ENCODE results near the gene FRMPD2.
A peak's percentile ranks its signal among the peaks of the same experiment; 100 is the strongest.

The FRMPD2 gene

DNA sequence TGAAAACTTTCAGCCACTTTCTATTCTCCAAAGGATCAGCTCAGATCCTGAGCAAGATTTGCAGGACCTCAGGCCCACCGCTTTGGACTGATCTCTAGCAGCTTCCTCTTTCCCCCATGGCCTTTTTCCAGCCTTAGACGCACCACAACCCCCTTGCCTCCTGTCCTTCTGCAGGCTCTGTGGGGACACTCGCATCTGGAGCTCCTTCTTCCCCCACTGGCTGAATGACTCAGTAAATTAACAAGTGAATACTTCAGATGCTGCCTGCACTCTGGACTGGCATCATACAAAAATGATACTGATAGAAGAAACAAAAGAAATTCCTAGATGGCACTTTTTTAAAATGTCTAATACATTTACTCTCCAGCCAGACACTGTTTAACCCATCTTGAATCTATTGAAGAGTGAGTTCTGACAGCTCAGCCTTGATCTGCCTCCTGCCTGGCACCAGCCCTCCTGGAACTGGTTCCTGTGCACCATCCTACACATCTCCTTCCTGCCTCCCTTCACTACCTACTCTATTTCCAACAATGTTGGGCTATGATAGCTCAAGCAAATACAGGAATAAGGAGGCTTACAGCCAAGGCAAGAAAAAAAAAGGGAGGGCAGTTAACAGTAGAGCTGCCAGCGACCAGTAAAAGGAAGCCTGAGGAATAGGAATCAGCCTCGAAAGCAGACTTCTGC lies 3.3 kb downstream of the FRMPD2 start:
- no peak overlapping the region for H3K27ac ChIP-seq (ENCODE audit: low read length)
- H3K9me3 ChIP-seq (ENCODE audit: insufficient read depth, low read length, severe bottlenecking) = no peaks in the 10 kb centered on the region
- H3K27me3 ChIP-seq (ENCODE audit: insufficient read depth, low read length, poor library complexity) = no peaks in the 10 kb centered on the region
- peaks cover 20% of the 10 kb centered on the region for H3K4me1 ChIP-seq (ENCODE audit: insufficient read depth, low read length)
- no peaks in the 10 kb centered on the region for H3K79me2 ChIP-seq (ENCODE audit: insufficient read depth, low read length)
- H3K4me3 ChIP-seq (ENCODE audit: low read depth in 1 of 2, low read length in 2 of 2) = no peak overlapping the region
- ATAC-seq (ENCODE audit: insufficient read depth, low read depth) = no peak
- TF ChIP-seq, protein P1, sequence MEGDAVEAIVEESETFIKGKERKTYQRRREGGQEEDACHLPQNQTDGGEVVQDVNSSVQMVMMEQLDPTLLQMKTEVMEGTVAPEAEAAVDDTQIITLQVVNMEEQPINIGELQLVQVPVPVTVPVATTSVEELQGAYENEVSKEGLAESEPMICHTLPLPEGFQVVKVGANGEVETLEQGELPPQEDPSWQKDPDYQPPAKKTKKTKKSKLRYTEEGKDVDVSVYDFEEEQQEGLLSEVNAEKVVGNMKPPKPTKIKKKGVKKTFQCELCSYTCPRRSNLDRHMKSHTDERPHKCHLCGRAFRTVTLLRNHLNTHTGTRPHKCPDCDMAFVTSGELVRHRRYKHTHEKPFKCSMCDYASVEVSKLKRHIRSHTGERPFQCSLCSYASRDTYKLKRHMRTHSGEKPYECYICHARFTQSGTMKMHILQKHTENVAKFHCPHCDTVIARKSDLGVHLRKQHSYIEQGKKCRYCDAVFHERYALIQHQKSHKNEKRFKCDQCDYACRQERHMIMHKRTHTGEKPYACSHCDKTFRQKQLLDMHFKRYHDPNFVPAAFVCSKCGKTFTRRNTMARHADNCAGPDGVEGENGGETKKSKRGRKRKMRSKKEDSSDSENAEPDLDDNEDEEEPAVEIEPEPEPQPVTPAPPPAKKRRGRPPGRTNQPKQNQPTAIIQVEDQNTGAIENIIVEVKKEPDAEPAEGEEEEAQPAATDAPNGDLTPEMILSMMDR (IDR thresholded peaks at IDR 0.05; ENCODE audit: borderline replicate concordance, extremely low read depth, low read length, poor library complexity, severe bottlenecking) = no peak
- TF ChIP-seq EZH2 (IDR thresholded peaks at IDR 0.05; ENCODE audit: borderline replicate concordance, low read depth, low read length, severe bottlenecking) = no peak
- no peak overlapping the region for H3K9ac ChIP-seq (ENCODE audit: low read depth, low read length)
- no peak for DNase-seq
- no peak overlapping the region for H2AFZ ChIP-seq (ENCODE audit: low read depth, low read length)
- H4K20me1 ChIP-seq (ENCODE audit: insufficient read depth, low read length) = no peaks in the 10 kb centered on the region
- no peak overlapping the region for H3K4me2 ChIP-seq (ENCODE audit: insufficient read depth, low read length)
- H3K36me3 ChIP-seq (ENCODE audit: insufficient read depth, low read length) = no peaks in the 10 kb centered on the region

DNA sequence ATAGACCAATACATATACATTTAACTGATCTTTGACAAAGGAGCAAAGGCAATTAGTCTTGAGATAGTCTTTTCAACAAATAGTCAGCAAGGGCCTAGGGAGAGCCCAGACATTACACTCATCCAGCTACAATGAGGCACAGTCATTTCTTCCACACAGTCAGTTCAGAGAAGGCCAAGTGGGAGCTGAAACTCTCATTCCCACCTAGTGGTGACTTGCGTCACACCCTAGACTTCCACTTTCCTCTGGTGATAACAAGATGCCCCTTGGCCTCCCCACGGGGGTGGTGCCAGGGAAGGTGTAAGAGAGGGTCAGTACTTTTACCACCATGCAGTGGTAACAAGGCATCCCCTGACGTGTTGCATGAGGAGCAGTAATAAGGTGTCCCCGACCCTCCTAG lies 8.0 kb downstream of the FRMPD2 start:
- no peaks in the 10 kb centered on the region for H3K27me3 ChIP-seq (ENCODE audit: insufficient read depth, low read length, poor library complexity)
- no peak overlapping the region for H3K27ac ChIP-seq (ENCODE audit: low read length)
- no peak overlapping the region for H3K4me2 ChIP-seq (ENCODE audit: insufficient read depth, low read length)
- peak; percentile 4 for DNase-seq
- no peak overlapping the region for H3K4me3 ChIP-seq (ENCODE audit: low read depth in 1 of 2, low read length in 2 of 2)
- H2AFZ ChIP-seq (ENCODE audit: low read depth, low read length) = no peak overlapping the region
- no peaks in the 10 kb centered on the region for H3K36me3 ChIP-seq (ENCODE audit: insufficient read depth, low read length)
- no peaks in the 10 kb centered on the region for H3K79me2 ChIP-seq (ENCODE audit: insufficient read depth, low read length)
- H4K20me1 ChIP-seq (ENCODE audit: insufficient read depth, low read length) = no peaks in the 10 kb centered on the region
- H3K9ac ChIP-seq (ENCODE audit: low read depth, low read length) = no peak overlapping the region
- ATAC-seq (ENCODE audit: insufficient read depth, low read depth) = 0 out of 3 replicates have a peak, but pooled peaks have one; percentile 24
- TF ChIP-seq, protein P1 (IDR thresholded peaks at IDR 0.05; ENCODE audit: borderline replicate concordance, extremely low read depth, low read length, poor library complexity, severe bottlenecking) = no peak
- no peak for TF ChIP-seq EZH2 (IDR thresholded peaks at IDR 0.05; ENCODE audit: borderline replicate concordance, low read depth, low read length, severe bottlenecking)
- no peaks in the 10 kb centered on the region for H3K9me3 ChIP-seq (ENCODE audit: insufficient read depth, low read length, severe bottlenecking)
- H3K4me1 ChIP-seq (ENCODE audit: insufficient read depth, low read length) = peaks cover 5% of the 10 kb centered on the region; the same call in 1 of the 2 replicates

DNA sequence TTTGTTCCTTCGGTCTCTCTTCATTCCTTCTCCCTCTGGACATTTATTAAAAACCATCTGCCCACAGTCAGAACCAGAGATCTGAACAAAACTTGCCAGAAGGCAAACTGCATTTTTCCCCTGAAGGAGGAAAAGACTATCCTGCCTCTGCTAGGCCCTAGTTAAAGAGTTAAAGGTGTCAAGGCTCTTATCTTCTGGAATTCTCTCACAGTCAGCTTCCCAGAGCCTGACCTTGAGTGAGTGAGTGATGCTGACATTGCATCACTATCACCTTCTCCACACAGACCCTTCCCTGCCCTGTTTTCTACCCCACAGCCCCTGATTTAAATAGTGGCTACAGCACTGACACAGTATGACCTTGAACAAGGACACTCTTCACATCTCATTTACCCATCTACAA lies 16.4 kb downstream of the FRMPD2 start:
- H3K27me3 ChIP-seq (ENCODE audit: insufficient read depth, low read length, poor library complexity) = no peaks in the 10 kb centered on the region
- no peaks in the 10 kb centered on the region for H3K4me1 ChIP-seq (ENCODE audit: insufficient read depth, low read length)
- H3K4me3 ChIP-seq (ENCODE audit: low read depth in 1 of 2, low read length in 2 of 2) = no peak overlapping the region
- no peaks in the 10 kb centered on the region for H4K20me1 ChIP-seq (ENCODE audit: insufficient read depth, low read length)
- H3K9me3 ChIP-seq (ENCODE audit: insufficient read depth, low read length, severe bottlenecking) = no peaks in the 10 kb centered on the region
- no peak overlapping the region for H3K27ac ChIP-seq (ENCODE audit: low read length)
- no peaks in the 10 kb centered on the region for H3K36me3 ChIP-seq (ENCODE audit: insufficient read depth, low read length)
- TF ChIP-seq, protein P1 (IDR thresholded peaks at IDR 0.05; ENCODE audit: borderline replicate concordance, extremely low read depth, low read length, poor library complexity, severe bottlenecking) = no peak
- no peak for TF ChIP-seq EZH2 (IDR thresholded peaks at IDR 0.05; ENCODE audit: borderline replicate concordance, low read depth, low read length, severe bottlenecking)
- no peak for DNase-seq
- H3K79me2 ChIP-seq (ENCODE audit: insufficient read depth, low read length) = no peaks in the 10 kb centered on the region
- H3K9ac ChIP-seq (ENCODE audit: low read depth, low read length) = no peak overlapping the region
- no peak overlapping the region for H2AFZ ChIP-seq (ENCODE audit: low read depth, low read length)
- ATAC-seq (ENCODE audit: insufficient read depth, low read depth) = no peak
- no peak overlapping the region for H3K4me2 ChIP-seq (ENCODE audit: insufficient read depth, low read length)

Measured in DND-41 (cell line).